Peyer's patch (tissue), 4 donors: ENCODE measurements around the gene PKP3.
"Not testable (repeated sequence)": the region's sequence is repeated elsewhere in the genome, so short reads cannot be mapped to it uniquely, and the experiment has no call there.

Source experiments
- POLR2A ChIP-seq, 2 donors: fragments of 450-650 bp; IDR thresholded peaks; one replicate each; pipeline ENCODE4 v1.5.1; 2017; ENCODE audit warnings: antibody characterized with exemption in 2 of 2, mild to moderate bottlenecking in 2 of 2, moderate library complexity in 2 of 2
- TF ChIP-seq, protein P1 (sequence below), 6 experiments: fragments of 450-650 bp in 4 of 6; fragments of 200-600 bp in 2 of 6; sonication (generic) in 1 of 6; IDR thresholded peaks; one replicate each; pipeline ENCODE4 v1.5.1; 2017 to 2019; ENCODE audit warnings: antibody characterized with exemption in 6 of 6, mild to moderate bottlenecking in 3 of 6, moderate library complexity in 1 of 6

DNA sequence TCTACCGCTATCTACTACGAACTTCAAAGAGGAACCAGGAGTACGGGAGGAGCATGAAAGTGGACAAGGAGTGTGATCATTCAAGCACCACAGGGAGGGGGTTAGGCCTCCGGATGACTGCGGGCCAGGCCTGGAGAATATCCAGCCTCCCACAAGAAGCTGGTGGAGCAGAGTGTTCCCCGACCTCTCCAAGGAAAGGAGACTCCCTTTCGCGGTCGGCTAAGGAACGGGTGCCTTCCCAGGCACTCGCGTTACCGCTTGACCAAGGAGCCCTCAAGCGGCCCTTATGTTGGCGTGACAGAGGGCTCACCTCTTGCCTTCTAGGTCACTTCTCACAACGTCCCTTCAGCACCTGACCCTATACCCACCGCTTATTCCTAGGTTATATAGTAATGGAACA is 4.6 kb upstream of the PKP3 start:
- TF ChIP-seq POLR2A (IDR thresholded peaks at IDR 0.05): not testable (repeated sequence)
- TF ChIP-seq, protein P1, sequence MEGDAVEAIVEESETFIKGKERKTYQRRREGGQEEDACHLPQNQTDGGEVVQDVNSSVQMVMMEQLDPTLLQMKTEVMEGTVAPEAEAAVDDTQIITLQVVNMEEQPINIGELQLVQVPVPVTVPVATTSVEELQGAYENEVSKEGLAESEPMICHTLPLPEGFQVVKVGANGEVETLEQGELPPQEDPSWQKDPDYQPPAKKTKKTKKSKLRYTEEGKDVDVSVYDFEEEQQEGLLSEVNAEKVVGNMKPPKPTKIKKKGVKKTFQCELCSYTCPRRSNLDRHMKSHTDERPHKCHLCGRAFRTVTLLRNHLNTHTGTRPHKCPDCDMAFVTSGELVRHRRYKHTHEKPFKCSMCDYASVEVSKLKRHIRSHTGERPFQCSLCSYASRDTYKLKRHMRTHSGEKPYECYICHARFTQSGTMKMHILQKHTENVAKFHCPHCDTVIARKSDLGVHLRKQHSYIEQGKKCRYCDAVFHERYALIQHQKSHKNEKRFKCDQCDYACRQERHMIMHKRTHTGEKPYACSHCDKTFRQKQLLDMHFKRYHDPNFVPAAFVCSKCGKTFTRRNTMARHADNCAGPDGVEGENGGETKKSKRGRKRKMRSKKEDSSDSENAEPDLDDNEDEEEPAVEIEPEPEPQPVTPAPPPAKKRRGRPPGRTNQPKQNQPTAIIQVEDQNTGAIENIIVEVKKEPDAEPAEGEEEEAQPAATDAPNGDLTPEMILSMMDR (IDR thresholded peaks at IDR 0.05): not testable (repeated sequence)
